Measurements from ENCODE around the gene TMEM219. TPM values are rescaled to one million over a fixed set of nuclear protein-coding genes. Genes with fewer than 3 reads are reported as not detected.

The TMEM219 gene
- total RNA-seq, 1 donor from 2014 or later, result 35.0 TPM

- Histone ChIP-seq H3K4me1 (ENCODE audit: control insufficient read depth in 3 of 3, insufficient read depth in 3 of 3, low read length in 3 of 3) (peaks cover 18 to 34% (median 20%) of the 10 kb centered on the region in 3 donors), H3K4me3 (ENCODE audit: low read length in 3 of 3) (peak overlapping the region; percentile 77 to 98 (median 96)), H3K36me3 (ENCODE audit: control insufficient read depth in 3 of 3, insufficient read depth in 3 of 3, low read length in 3 of 3) (peaks cover 36 to 47% (median 37%) of the 10 kb centered on the region in 3 donors), H3K27ac (ENCODE audit: low read depth, low read length) (peak overlapping the region; percentile 99), H3K9ac (ENCODE audit: low read depth in 1 of 3, low read length in 3 of 3) (peak overlapping the region; percentile 95 to 97 (median 96)), H3K27me3 (ENCODE audit: control insufficient read depth in 3 of 3, insufficient read depth in 3 of 3, low read length in 3 of 3) (peaks cover 0 to 3% (median 0%) of the 10 kb centered on the region in 3 donors), H3K9me3 (ENCODE audit: control insufficient read depth in 3 of 3, low read length in 3 of 3) (no peaks in the 10 kb centered on the region)
Measured at GRCh38 chr16:29993903-29994599, 32.2 kb downstream of the TMEM219 start.

DNA sequence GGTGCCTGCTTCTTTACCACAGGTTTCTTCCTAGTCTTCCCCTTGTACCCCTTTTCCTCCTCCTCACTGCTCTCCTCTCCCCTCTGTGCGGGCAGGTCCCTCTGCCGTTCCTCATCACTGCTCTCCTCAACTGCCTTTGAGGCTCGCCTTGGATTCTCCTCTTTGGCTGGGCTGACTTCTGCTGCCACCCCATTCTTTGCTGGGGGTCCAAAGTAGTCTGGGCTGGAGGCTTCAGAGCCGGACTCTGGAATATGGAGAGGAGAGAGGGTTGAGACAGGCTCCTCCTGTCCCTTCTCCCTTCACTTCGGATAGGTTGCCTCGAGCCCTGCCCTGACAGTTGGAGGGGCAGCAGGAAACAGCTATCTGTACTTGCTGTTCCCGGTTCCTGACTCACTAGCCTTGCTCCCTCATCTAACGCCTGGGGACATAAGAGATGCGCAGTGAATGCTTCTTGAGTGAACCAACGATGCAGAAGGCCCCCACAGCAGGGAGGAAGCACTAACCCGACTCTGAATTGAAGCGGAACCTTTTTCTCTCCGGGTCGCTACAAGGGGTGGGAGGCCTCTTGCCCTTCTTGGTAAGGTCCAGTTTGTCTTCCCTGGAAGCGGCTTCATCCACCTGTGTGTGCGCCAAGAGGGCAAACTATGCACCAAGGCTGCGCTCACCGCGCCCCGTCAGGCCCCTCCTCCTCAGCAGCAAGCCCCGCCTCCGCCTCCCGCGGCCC is 32.9 kb downstream of the TMEM219 start:
- H3K4me1 ChIP-seq (ENCODE audit: control insufficient read depth in 3 of 3, insufficient read depth in 3 of 3, low read length in 3 of 3), result peaks cover 18 to 34% (median 20%) of the 10 kb centered on the region in 3 donors
- H3K27me3 ChIP-seq (ENCODE audit: control insufficient read depth in 3 of 3, insufficient read depth in 3 of 3, low read length in 3 of 3), result peaks cover 0 to 3% (median 0%) of the 10 kb centered on the region in 3 donors
- H3K9ac ChIP-seq (ENCODE audit: low read depth in 1 of 3, low read length in 3 of 3), result peak overlapping the region; percentile 95 to 97 (median 96)
- peaks cover 32 to 42% (median 36%) of the 10 kb centered on the region in 3 donors for H3K36me3 ChIP-seq (ENCODE audit: control insufficient read depth in 3 of 3, insufficient read depth in 3 of 3, low read length in 3 of 3)
- peak overlapping the region; percentile 77 to 98 (median 96) for H3K4me3 ChIP-seq (ENCODE audit: low read length in 3 of 3)
- H3K27ac ChIP-seq (ENCODE audit: low read depth, low read length), result peak overlapping the region; percentile 99
- H3K9me3 ChIP-seq (ENCODE audit: control insufficient read depth in 3 of 3, low read length in 3 of 3), result no peaks in the 10 kb centered on the region

DNA sequence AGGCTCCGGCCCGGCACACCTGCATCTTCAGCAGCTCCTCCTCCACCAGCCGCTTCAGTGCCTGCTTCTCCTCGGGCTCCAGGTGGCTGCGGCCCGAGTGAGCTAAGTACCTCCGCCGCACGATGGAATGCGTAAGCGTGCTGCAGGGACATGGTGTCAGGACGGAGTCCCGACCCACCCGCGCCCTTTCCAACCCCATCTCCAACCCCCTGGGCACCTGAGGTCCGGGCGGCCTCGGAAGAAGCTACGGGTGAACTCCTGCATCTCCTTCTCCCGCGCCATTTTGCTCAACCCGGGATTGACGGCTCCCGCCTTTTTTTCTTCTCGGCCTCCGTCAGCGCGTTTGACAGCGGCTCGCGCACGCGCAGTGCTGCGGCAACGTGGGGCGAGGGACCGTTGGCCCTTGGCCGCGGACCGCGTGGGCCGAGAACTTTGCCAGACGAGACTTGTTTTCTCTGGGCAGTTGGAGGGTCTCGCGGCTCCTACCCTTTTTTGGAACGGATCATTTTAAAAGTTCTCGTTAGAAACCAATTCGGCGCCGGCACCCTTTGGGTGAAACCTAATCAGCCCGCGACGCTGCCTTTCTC is 33.5 kb downstream of the TMEM219 start, which contains the start of gene HIRIP3:
Gene HIRIP3, minus strand, starts transcription at position 294 of the 587 bp plus-strand sequence. Its CDS starts 12 bp downstream, at position 282.
- peak within 1 kb of the TSS; percentile 95 to 97 (median 96) for H3K9ac ChIP-seq (ENCODE audit: low read depth in 1 of 3, low read length in 3 of 3)
- peaks cover 31 to 38% (median 37%) of the 10 kb centered on the region in 3 donors for H3K36me3 ChIP-seq (ENCODE audit: control insufficient read depth in 3 of 3, insufficient read depth in 3 of 3, low read length in 3 of 3)
- peaks cover 18 to 34% (median 20%) of the 10 kb centered on the region in 3 donors for H3K4me1 ChIP-seq (ENCODE audit: control insufficient read depth in 3 of 3, insufficient read depth in 3 of 3, low read length in 3 of 3)
- H3K27me3 ChIP-seq (ENCODE audit: control insufficient read depth in 3 of 3, insufficient read depth in 3 of 3, low read length in 3 of 3), result peaks cover 0 to 3% (median 0%) of the 10 kb centered on the region in 3 donors
- no peaks in the 10 kb centered on the region for H3K9me3 ChIP-seq (ENCODE audit: control insufficient read depth in 3 of 3, low read length in 3 of 3)
- peak within 1 kb of the TSS; percentile 77 to 98 (median 96) for H3K4me3 ChIP-seq (ENCODE audit: low read length in 3 of 3)
- peak within 1 kb of the TSS; percentile 99 for H3K27ac ChIP-seq (ENCODE audit: low read depth, low read length)

DNA sequence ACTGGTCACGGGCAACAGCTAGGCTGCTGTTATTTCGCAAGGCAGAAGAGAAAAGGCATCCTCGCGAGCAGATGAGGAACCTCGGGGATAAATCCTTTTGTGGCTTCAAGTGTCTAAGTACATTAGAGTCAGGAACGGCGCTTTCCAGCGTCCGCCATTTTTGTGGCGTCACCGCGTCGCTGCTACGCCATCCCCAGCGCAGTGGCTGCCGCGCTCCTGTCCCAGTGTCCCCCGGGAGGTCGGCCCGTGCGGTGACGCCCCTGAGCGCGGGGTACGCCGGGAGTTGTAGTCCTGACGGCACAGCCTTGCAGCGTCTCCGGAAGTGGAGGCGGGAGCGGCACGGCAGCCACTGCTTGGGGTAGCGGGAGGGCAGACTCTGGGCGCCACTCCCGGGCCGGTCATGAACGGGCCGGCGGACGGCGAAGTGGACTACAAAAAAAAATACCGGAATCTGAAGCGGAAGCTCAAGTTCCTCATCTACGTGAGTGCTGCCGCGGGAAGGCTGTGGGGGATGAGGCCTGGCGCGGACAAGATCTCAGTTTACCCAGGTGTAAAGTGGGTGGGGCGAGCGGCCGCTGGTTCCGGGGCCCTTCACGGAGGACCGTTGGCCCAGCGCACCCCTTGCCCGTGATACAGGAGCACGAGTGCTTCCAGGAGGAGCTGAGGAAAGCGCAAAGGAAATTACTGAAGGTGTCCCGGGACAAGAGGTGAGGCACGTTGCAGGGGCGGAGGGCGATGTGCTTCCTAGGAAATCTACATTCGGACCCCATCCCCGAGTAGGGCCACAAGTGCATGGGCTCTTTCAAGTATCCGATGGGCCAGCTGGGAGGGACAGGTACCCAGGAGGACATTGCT is 34.3 kb downstream of the TMEM219 start, which contains the start of gene INO80E:
Gene INO80E, plus strand, starts transcription at position 331 of the 855 bp plus-strand sequence. Its CDS starts 70 bp downstream, at position 401.
- peaks cover 0 to 3% (median 0%) of the 10 kb centered on the region in 3 donors for H3K27me3 ChIP-seq (ENCODE audit: control insufficient read depth in 3 of 3, insufficient read depth in 3 of 3, low read length in 3 of 3)
- H3K4me3 ChIP-seq (ENCODE audit: low read length in 3 of 3), result peak within 1 kb of the TSS; percentile 77 to 98 (median 96)
- H3K27ac ChIP-seq (ENCODE audit: low read depth, low read length), result peak within 1 kb of the TSS; percentile 99
- peaks cover 18 to 34% (median 20%) of the 10 kb centered on the region in 3 donors for H3K4me1 ChIP-seq (ENCODE audit: control insufficient read depth in 3 of 3, insufficient read depth in 3 of 3, low read length in 3 of 3)
- H3K9me3 ChIP-seq (ENCODE audit: control insufficient read depth in 3 of 3, low read length in 3 of 3), result no peaks in the 10 kb centered on the region
- H3K36me3 ChIP-seq (ENCODE audit: control insufficient read depth in 3 of 3, insufficient read depth in 3 of 3, low read length in 3 of 3), result peaks cover 31 to 35% (median 33%) of the 10 kb centered on the region in 3 donors
- peak within 1 kb of the TSS; percentile 95 to 97 (median 96) for H3K9ac ChIP-seq (ENCODE audit: low read depth in 1 of 3, low read length in 3 of 3)

GRCh38 chr16:29996766-29997250 is 34.9 kb downstream of the TMEM219 start:
- Histone ChIP-seq H3K9ac (ENCODE audit: low read depth in 1 of 3, low read length in 3 of 3) (peak overlapping the region; percentile 95 to 97 (median 96)), H3K4me1 (ENCODE audit: control insufficient read depth in 3 of 3, insufficient read depth in 3 of 3, low read length in 3 of 3) (peaks cover 18 to 34% (median 20%) of the 10 kb centered on the region in 3 donors), H3K27ac (ENCODE audit: low read depth, low read length) (peak overlapping the region; percentile 99), H3K9me3 (ENCODE audit: control insufficient read depth in 3 of 3, low read length in 3 of 3) (no peaks in the 10 kb centered on the region), H3K27me3 (ENCODE audit: control insufficient read depth in 3 of 3, insufficient read depth in 3 of 3, low read length in 3 of 3) (peaks cover 0 to 3% (median 0%) of the 10 kb centered on the region in 3 donors), H3K4me3 (ENCODE audit: low read length in 3 of 3) (peak overlapping the region; percentile 77 to 98 (median 96)), H3K36me3 (ENCODE audit: control insufficient read depth in 3 of 3, insufficient read depth in 3 of 3, low read length in 3 of 3) (peaks cover 26 to 37% (median 29%) of the 10 kb centered on the region in 3 donors)

DNA sequence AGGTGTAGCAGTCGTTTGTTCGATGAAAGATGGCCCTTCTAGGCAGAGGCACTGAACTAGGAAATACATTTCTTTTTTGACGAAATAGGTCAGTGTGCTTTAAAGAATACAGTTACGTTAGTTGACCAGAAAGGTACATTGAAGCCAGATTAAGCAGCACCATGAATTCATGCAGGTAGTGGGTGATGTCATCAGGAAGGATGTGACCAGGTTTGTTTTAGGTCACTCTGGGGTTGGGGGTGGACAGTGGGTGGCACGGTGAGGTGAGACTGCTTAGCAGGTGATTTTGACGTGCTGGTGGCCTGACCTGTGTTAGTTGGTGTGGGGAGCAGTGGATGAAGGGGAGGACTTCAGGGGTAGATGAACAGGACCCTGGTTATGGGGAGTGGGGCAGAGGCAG is 37.7 kb downstream of the TMEM219 start:
- Histone ChIP-seq H3K27me3 (ENCODE audit: control insufficient read depth in 3 of 3, insufficient read depth in 3 of 3, low read length in 3 of 3) (peaks cover 0 to 3% (median 0%) of the 10 kb centered on the region in 3 donors), H3K4me3 (ENCODE audit: low read length in 3 of 3) (no peak overlapping the region), H3K4me1 (ENCODE audit: control insufficient read depth in 3 of 3, insufficient read depth in 3 of 3, low read length in 3 of 3) (peaks cover 14 to 22% (median 14%) of the 10 kb centered on the region in 3 donors), H3K27ac (ENCODE audit: low read depth, low read length) (no peak overlapping the region), H3K36me3 (ENCODE audit: control insufficient read depth in 3 of 3, insufficient read depth in 3 of 3, low read length in 3 of 3) (peaks cover 10 to 25% (median 14%) of the 10 kb centered on the region in 3 donors), H3K9me3 (ENCODE audit: control insufficient read depth in 3 of 3, low read length in 3 of 3) (no peaks in the 10 kb centered on the region), H3K9ac (ENCODE audit: low read depth in 1 of 3, low read length in 3 of 3) (no peak overlapping the region)

DNA sequence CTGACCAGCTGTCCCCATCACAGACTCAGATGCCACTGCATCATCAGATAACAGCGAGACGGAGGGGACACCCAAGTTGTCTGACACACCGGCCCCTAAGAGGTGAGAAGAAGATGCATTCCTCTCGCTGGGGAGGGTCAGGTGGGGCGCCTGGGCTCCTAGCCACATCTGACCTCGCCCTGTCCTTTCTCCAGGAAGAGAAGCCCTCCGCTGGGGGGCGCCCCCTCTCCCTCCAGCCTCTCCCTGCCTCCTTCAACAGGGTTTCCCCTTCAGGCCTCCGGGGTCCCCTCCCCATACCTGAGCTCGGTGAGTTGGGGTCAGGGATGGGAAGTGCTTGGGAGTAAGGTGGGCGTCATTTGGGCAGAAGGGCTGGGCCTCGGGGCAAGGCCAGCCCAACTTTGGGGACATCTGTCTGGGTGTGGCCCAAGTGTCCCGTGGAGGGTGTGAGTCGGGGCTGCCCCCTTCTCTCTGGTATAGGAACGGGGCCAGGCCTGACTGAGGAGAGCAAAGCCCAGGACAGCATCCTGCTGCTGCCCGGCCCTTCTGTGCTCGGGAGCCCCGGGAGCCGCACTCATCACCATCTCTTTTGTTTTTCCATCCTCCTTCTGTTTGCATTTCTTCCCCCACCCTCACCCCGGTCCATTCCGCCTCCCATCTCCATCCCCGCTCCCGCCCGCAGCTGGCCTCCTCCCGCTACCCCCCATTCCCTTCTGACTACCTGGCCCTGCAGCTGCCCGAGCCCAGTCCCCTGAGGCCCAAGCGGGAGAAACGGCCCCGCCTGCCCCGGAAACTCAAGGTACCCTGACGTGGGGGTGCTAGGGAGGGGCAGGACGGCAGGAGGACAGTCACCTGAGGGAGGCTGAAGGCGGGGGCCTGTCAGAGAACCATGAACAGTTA is 39.1 kb downstream of the TMEM219 start:
- H3K4me3 ChIP-seq (ENCODE audit: low read length in 3 of 3), result no peak overlapping the region
- no peak overlapping the region for H3K9ac ChIP-seq (ENCODE audit: low read depth in 1 of 3, low read length in 3 of 3)
- peaks cover 10 to 25% (median 15%) of the 10 kb centered on the region in 3 donors for H3K36me3 ChIP-seq (ENCODE audit: control insufficient read depth in 3 of 3, insufficient read depth in 3 of 3, low read length in 3 of 3)
- H3K27ac ChIP-seq (ENCODE audit: low read depth, low read length), result no peak overlapping the region
- no peaks in the 10 kb centered on the region for H3K9me3 ChIP-seq (ENCODE audit: control insufficient read depth in 3 of 3, low read length in 3 of 3)
- no peaks in the 10 kb centered on the region for H3K27me3 ChIP-seq (ENCODE audit: control insufficient read depth in 3 of 3, insufficient read depth in 3 of 3, low read length in 3 of 3)
- H3K4me1 ChIP-seq (ENCODE audit: control insufficient read depth in 3 of 3, insufficient read depth in 3 of 3, low read length in 3 of 3), result peaks cover 9 to 12% (median 10%) of the 10 kb centered on the region in 3 donors

DNA sequence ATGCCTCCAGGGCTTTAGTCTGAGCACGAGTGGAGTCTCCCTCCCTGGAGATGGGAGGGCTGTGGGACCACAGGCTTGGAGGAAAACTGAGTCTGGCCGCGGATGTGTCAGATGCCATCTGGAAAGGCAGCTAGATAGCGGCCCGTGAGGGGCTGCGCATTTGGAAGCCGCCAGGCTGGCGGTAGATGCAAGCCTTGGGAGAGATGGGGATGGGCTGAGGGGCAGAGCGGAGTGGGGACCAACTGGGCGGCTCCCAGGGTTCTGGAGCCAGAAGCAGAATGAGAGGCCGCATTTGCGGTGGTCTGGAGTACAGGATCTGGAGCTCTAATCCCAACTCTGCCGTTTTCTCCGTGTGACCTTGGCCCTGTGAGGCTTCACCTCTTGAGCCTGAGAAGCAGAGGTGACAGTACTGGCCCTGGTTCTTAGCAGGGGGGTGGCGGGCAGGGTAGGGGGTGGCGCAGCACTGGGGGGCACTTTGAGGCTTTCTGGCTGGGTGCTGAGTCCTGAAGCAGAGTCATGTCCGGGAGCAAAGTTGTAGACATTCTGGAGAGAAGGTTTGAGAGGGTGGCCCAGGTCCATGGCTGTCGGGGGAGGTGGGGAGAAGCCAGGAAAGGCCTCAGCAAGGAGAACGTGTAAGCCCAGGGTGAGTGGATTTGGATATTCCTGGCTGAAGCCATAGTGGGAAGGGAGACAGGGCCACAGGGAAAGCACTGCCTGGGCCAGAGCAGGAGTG is 40.9 kb downstream of the TMEM219 start:
- Histone ChIP-seq H3K9ac (ENCODE audit: low read depth in 1 of 3, low read length in 3 of 3) (no peak overlapping the region), H3K4me3 (ENCODE audit: low read length in 3 of 3) (no peak overlapping the region), H3K4me1 (ENCODE audit: control insufficient read depth in 3 of 3, insufficient read depth in 3 of 3, low read length in 3 of 3) (peaks cover 0 to 5% (median 2%) of the 10 kb centered on the region in 3 donors), H3K36me3 (ENCODE audit: control insufficient read depth in 3 of 3, insufficient read depth in 3 of 3, low read length in 3 of 3) (peaks cover 7 to 23% (median 17%) of the 10 kb centered on the region in 3 donors), H3K27me3 (ENCODE audit: control insufficient read depth in 3 of 3, insufficient read depth in 3 of 3, low read length in 3 of 3) (peaks cover 0 to 5% (median 4%) of the 10 kb centered on the region in 3 donors), H3K9me3 (ENCODE audit: control insufficient read depth in 3 of 3, low read length in 3 of 3) (no peaks in the 10 kb centered on the region), H3K27ac (ENCODE audit: low read depth, low read length) (no peak overlapping the region)

Measured in skeletal muscle tissue (tissue), 4 donors.